ENCODE measurements around the gene PLEKHG5.
A peak's percentile ranks its signal among the peaks of the same experiment; 100 is the strongest.

The PLEKHG5 gene

GRCh38 chr1:6487804-6488484 is 3.5 kb downstream of the PLEKHG5 start:
- no peak overlapping the region for H3K4me3 ChIP-seq
- H3K9me3 ChIP-seq, result no peaks in the 10 kb centered on the region
- intact Hi-C loops (cut with DNase I; ENCODE audit: low total_unique reads), result loop anchor here (5.0 to 10.0 kb wide), 2 partner anchors 67 to 159 kb away; partner anchors contain the start of genes NOL9 and TAS1R1
- H3K27ac ChIP-seq, result no peak overlapping the region
- no peak for DNase-seq
- peaks cover 5 to 48% (median 32%) of the 10 kb centered on the region in 4 donors for H3K4me1 ChIP-seq
- H3K36me3 ChIP-seq, result no peaks in the 10 kb centered on the region
- peaks cover 0 to 49% of the 10 kb centered on the region in 2 donors for H3K27me3 ChIP-seq
- no peak for TF ChIP-seq CTCF (IDR thresholded peaks at IDR 0.05)

GRCh38 chr1:6486433-6487011 is 4.9 kb downstream of the PLEKHG5 start:
- H3K27ac ChIP-seq, result no peak overlapping the region

GRCh38 chr1:6485168-6486101 is 6.0 kb downstream of the PLEKHG5 start:
- peak overlapping the region; percentile 24 to 42 for H3K4me3 ChIP-seq
- intact Hi-C loops (cut with DNase I; ENCODE audit: low total_unique reads), result loop anchor here (5.0 to 10.0 kb wide), 2 partner anchors 69 to 162 kb away; partner anchors contain the start of genes NOL9 and TAS1R1
- H3K36me3 ChIP-seq, result no peaks in the 10 kb centered on the region
- TF ChIP-seq CTCF (IDR thresholded peaks at IDR 0.05), result no peak
- DNase-seq, result no peak
- H3K27me3 ChIP-seq, result peaks cover 0 to 45% of the 10 kb centered on the region in 2 donors
- no peak overlapping the region for H3K27ac ChIP-seq
- H3K9me3 ChIP-seq, result no peaks in the 10 kb centered on the region
- H3K4me1 ChIP-seq, result peaks cover 5 to 30% (median 24%) of the 10 kb centered on the region in 4 donors

More at GRCh38 chr1:6486433-6487011, 4.9 kb downstream of the PLEKHG5 start:
- Histone ChIP-seq H3K27me3 (peaks cover 0 to 49% of the 10 kb centered on the region in 2 donors), H3K4me3 (no peak overlapping the region), H3K36me3 (no peaks in the 10 kb centered on the region), H3K4me1 (peaks cover 5 to 41% (median 32%) of the 10 kb centered on the region in 4 donors), H3K9me3 (no peaks in the 10 kb centered on the region)
- DNase-seq, result peak; percentile 81 to 89
- intact Hi-C loops (cut with DNase I; ENCODE audit: low total_unique reads), result loop anchor here (5.0 to 10.0 kb wide), 2 partner anchors 68 to 161 kb away; partner anchors contain the start of genes NOL9 and TAS1R1
- peak; percentile 83 to 86 for TF ChIP-seq CTCF (IDR thresholded peaks at IDR 0.05)

GRCh38 chr1:6484826-6485167 is 6.7 kb downstream of the PLEKHG5 start:
- Histone ChIP-seq H3K36me3 (no peaks in the 10 kb centered on the region), H3K27me3 (peaks cover 0 to 40% of the 10 kb centered on the region in 2 donors), H3K9me3 (no peaks in the 10 kb centered on the region), H3K27ac (no peak overlapping the region), H3K4me3 (peak overlapping the region; percentile 24 to 42), H3K4me1 (peaks cover 5 to 24% (median 18%) of the 10 kb centered on the region in 4 donors)
- intact Hi-C loops (cut with DNase I; ENCODE audit: low total_unique reads), result loop anchor here (5.0 to 10.0 kb wide), 2 partner anchors 70 to 163 kb away; partner anchors contain the start of genes NOL9 and TAS1R1
- DNase-seq, result no peak
- no peak for TF ChIP-seq CTCF (IDR thresholded peaks at IDR 0.05)

- intact Hi-C loops (cut with DNase I; ENCODE audit: low total_unique reads), result loop anchor here (10.0 kb wide), 1 partner anchor 71 kb away; the partner anchor contains the start of genes NOL9 and TAS1R1
- no peak for DNase-seq
- H3K36me3 ChIP-seq, result no peaks in the 10 kb centered on the region
- H3K4me3 ChIP-seq, result no peak overlapping the region
- H3K9me3 ChIP-seq, result no peaks in the 10 kb centered on the region
- no peak overlapping the region for H3K27ac ChIP-seq
- peaks cover 5 to 22% (median 14%) of the 10 kb centered on the region in 4 donors for H3K4me1 ChIP-seq
- peaks cover 0 to 29% of the 10 kb centered on the region in 2 donors for H3K27me3 ChIP-seq
- TF ChIP-seq CTCF (IDR thresholded peaks at IDR 0.05), result no peak
Measured at GRCh38 chr1:6483761-6484117, 7.7 kb downstream of the PLEKHG5 start.

Measured in tibial artery (tissue), 4 donors.